ENCODE measurements around the gene CBX8.

The CBX8 gene

DNA sequence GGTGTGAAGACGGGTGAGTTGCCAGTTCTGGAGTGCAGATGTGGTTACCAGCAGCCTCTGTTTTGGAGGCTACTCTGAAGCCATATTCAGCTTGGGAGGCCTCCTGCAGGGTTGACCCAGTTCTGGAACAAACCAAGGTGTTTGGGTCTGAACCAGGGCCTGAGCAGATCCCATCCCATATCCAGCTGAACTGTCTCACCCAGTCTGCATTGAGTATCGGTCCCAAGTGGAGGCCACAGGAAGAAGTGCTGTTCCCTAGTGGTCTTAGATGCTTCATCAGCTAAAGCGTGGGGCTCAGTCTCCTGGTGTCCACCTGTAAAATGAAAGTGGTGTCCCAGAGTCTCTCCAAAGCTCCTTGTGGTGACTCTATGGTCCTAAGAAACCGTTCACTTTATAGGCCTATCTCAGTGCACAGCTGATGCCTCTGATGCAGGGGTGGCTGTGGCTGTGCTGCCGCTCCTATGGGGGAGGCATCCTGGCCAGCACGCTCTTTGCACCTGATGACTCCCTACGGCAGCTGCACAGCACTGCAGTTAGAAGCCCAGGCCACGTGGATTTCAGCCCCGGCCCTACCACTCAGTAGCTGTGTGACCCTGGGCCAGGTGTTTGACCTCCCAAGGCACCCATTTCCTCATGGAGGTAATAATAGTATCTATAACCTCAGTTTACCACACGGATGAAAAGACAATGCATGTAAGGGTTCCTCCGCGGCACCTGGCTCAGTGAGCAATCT lies 21.3 kb upstream of the CBX8 start:
- Mint-ChIP-seq H3K4me1 (ENCODE audit: low read depth) (peaks cover 8% of the 10 kb centered on the region), H3K4me3 (no peak overlapping the region), H3K36me3 (ENCODE audit: low read depth) (no peaks in the 10 kb centered on the region), H3K27me3 (peaks cover 35% of the 10 kb centered on the region), H3K9me3 (no peaks in the 10 kb centered on the region), H3K27ac (no peak overlapping the region)
- DNase-seq, result no peak

DNA sequence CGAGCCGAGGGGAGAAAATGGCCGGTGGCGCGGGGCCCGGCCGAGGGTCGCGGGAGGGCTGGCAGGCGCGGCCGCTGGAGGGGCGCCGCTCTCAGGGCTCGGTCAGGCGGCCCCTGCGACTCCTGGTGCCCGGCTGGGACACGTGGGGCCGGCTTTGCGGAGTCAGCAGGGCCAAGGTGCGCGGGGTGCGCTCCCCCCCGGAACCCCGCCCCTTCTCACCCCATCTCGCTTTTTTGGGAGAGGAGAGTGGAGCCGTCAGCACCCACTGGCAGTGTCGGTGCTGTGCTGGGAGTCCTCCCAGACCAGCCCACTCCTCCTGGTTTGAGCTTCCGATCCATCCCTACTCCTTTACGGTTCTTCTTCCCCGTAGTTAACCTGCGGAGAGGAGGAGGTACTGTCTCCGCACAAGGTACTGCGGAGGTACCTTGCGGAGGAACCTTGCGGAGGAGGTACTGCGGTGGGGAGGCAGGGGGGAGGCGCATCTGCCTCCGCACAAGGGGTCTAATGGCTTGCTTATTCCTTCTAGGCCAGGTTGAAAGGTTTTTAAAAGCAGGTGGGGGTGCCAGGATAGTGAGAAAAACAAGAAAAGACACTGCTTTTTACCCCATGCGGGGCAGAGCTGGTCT lies 19.1 kb upstream of the CBX8 start:
- H3K27ac Mint-ChIP-seq, result peak overlapping the region; percentile 57
- no peaks in the 10 kb centered on the region for H3K36me3 Mint-ChIP-seq (ENCODE audit: low read depth)
- H3K4me1 Mint-ChIP-seq (ENCODE audit: low read depth), result peaks cover 20% of the 10 kb centered on the region
- DNase-seq, result no peak
- H3K9me3 Mint-ChIP-seq, result no peaks in the 10 kb centered on the region
- H3K4me3 Mint-ChIP-seq, result no peak overlapping the region
- H3K27me3 Mint-ChIP-seq, result peaks cover 50% of the 10 kb centered on the region

- H3K4me3 Mint-ChIP-seq, result no peak overlapping the region
- no peaks in the 10 kb centered on the region for H3K36me3 Mint-ChIP-seq (ENCODE audit: low read depth)
- H3K27ac Mint-ChIP-seq, result no peak overlapping the region
- no peaks in the 10 kb centered on the region for H3K9me3 Mint-ChIP-seq
- DNase-seq, result no peak
- H3K4me1 Mint-ChIP-seq (ENCODE audit: low read depth), result peaks cover 25% of the 10 kb centered on the region
- peaks cover 53% of the 10 kb centered on the region for H3K27me3 Mint-ChIP-seq
These were observed 18.3 kb upstream of the CBX8 start for GRCh38 chr17:79814974-79815835.

DNA sequence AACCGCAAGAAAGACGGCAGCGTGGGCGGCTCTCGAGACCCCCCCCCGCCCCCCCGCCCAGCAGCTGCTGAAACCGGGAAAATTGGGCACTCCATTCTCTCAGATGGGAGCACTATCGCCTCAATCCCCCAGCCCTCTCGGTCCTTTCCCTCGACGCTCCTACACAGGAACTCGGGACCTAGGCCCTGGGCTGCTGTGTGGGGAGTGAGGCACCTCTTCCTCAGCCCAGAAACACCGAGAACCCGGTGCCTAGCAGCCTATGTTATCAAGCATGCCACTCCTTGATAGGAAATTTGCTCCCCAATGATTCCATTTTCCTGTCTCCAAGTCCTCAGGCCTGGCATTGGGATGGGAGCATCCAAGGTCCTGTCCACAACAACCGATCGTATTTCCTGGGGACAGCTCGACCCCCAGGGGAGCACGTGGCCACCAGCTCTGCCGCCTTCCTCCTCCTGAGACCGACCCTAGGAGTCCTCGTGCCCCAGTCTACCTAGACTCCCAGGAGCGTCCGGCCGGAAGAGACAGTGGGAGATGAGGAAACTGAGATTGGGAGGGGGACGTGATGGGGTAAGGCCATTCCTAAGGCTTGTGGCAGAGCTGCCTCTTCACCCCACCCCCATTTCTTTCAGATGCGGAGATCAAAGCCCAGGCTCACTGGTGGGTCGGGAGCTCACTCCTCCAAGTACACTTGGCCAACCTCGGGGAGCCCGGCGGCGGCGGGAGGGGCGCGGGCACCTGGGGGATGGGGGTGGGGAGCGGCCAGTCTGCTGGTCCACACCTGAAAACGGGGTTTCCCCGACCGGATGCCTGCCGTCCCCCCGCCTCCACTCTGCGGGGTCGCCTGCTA lies 17.5 kb upstream of the CBX8 start:
- H3K27me3 Mint-ChIP-seq, result peaks cover 53% of the 10 kb centered on the region
- H3K9me3 Mint-ChIP-seq, result no peaks in the 10 kb centered on the region
- peak overlapping the region; percentile 27 for H3K4me3 Mint-ChIP-seq
- no peak for DNase-seq
- peak overlapping the region; percentile 73 for H3K27ac Mint-ChIP-seq
- peaks cover 28% of the 10 kb centered on the region for H3K4me1 Mint-ChIP-seq (ENCODE audit: low read depth)
- no peaks in the 10 kb centered on the region for H3K36me3 Mint-ChIP-seq (ENCODE audit: low read depth)

DNA sequence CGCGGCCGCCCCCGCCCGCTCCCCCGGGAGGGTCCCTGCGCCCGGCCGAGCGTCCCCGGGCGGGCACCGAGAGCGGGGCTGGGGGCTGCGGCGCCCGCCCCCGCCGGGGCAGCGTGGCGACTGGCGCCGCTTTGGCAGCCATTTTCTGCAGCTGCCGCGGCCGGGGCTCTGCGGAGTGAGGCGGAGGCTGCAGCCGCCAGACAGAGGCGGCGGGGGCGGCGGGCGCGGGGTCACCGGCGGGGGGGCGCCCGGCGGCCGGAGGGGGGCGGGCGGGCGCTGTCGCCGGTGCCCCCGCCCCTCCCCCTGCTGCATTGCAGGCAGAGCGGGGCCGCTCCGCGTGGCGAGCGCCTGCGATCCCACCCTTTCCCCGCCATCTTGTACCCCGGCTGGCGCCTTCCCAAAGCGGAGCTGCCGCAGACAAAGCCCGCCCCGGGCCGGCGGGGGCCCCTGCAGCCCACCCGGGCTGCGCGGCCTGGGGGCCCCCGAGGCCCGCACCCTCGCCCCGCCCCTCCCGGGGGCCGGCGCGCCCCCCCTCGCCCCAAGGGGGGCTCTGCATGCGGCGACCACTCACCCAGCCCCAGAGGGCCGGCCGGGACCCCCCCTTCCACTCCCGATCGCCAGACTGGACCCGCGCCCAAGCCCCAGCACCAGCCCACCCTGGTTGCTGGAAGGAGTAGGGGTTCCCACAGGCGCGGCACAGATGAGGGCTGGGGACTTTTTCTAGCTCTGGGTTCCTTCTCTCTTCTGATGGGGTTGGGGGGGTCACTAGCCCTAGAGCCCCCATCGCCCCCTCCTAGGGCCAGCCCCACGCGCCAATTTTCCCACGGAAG lies 16.6 kb upstream of the CBX8 start:
- Mint-ChIP-seq H3K27me3 (peaks cover 56% of the 10 kb centered on the region), H3K4me3 (no peak overlapping the region)

DNA sequence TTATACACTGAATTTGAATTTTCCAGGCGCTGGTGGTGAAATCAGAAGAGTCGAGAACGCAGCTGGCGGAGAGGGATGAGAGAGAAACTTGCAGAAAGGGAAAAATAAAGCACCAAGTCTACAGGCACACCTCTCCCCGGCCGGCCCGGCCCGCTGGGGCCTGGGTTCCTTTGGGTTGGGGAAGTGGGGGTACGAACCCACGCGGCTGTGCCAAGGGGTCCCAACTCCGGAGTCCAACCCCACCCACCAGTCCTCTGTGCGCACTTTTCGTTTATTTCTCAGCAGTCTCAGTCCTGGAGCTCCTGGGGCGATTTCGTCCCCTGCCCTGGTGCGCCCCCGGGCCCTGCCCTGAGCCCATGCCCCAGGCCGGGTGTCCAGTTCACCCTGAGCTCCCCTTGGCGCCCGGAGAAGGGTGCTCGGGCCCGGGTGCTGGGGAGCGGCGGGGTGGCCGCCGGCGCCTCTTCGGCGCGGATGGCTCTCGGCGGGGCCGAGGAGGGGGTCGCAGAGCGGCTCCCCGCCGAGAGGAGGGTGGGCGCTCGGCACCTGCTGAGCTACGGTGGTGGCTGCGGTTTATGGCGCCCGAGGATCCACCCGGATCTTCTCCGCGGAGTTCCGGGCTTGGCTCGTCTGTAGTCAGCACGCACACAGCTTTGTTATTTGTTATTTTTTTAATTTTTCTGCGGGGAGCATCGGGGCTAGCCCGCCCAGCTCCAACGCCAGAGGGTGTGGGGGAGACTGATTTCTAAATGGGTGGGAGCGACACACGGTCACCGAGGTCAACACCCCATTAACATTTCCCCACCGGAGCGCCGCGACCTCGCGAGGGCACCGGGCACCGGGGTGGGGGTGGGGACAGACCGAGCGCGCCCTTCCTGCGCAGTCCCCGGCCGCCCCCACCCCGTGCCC lies 15.7 kb upstream of the CBX8 start:
- no peak for DNase-seq
- Mint-ChIP-seq H3K27ac (peak overlapping the region; percentile 32), H3K27me3 (peaks cover 63% of the 10 kb centered on the region), H3K9me3 (no peaks in the 10 kb centered on the region), H3K36me3 (ENCODE audit: low read depth) (no peaks in the 10 kb centered on the region), H3K4me3 (peak overlapping the region; percentile 44), H3K4me1 (ENCODE audit: low read depth) (peaks cover 31% of the 10 kb centered on the region)

More for the DNA sequence above, 16.6 kb upstream of the CBX8 start:
- no peak for DNase-seq
- Mint-ChIP-seq H3K4me1 (ENCODE audit: low read depth) (peaks cover 31% of the 10 kb centered on the region), H3K9me3 (no peaks in the 10 kb centered on the region), H3K27ac (no peak overlapping the region), H3K36me3 (ENCODE audit: low read depth) (no peaks in the 10 kb centered on the region)

DNA sequence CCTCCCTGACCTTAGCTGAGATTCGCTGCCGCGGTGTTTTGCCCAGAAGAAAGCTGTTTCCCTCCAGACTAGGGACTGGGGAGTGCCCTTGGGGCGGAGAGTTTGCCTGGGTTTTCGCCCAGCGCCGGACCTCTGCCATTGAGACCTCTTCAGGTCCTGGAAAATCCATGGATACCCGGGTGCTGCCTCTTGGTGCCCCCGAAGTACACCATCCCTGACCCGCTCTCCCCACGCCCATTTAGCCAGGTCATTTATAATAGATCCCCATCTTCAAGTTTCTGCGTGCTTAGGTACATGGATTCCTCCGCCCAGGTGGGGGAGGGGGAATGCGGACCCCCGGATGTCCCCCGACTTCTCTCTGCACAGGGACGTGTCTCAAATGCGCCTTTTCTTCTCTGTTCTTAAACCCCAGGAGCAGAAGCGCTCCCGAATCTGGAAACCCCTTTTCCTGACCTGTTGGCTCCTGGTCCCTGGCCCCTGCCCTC lies 15.0 kb upstream of the CBX8 start:
- Mint-ChIP-seq H3K27me3 (peaks cover 64% of the 10 kb centered on the region), H3K9me3 (no peaks in the 10 kb centered on the region), H3K27ac (peak overlapping the region; percentile 32), H3K36me3 (ENCODE audit: low read depth) (no peaks in the 10 kb centered on the region), H3K4me3 (peak overlapping the region; percentile 44), H3K4me1 (ENCODE audit: low read depth) (peaks cover 31% of the 10 kb centered on the region)
- no peak for DNase-seq

- H3K9me3 Mint-ChIP-seq, result no peaks in the 10 kb centered on the region
- H3K4me1 Mint-ChIP-seq (ENCODE audit: low read depth), result peaks cover 31% of the 10 kb centered on the region
- H3K27ac Mint-ChIP-seq, result no peak overlapping the region
These were observed 14.4 kb upstream of the CBX8 start for GRCh38 chr17:79811011-79811867.

DNA sequence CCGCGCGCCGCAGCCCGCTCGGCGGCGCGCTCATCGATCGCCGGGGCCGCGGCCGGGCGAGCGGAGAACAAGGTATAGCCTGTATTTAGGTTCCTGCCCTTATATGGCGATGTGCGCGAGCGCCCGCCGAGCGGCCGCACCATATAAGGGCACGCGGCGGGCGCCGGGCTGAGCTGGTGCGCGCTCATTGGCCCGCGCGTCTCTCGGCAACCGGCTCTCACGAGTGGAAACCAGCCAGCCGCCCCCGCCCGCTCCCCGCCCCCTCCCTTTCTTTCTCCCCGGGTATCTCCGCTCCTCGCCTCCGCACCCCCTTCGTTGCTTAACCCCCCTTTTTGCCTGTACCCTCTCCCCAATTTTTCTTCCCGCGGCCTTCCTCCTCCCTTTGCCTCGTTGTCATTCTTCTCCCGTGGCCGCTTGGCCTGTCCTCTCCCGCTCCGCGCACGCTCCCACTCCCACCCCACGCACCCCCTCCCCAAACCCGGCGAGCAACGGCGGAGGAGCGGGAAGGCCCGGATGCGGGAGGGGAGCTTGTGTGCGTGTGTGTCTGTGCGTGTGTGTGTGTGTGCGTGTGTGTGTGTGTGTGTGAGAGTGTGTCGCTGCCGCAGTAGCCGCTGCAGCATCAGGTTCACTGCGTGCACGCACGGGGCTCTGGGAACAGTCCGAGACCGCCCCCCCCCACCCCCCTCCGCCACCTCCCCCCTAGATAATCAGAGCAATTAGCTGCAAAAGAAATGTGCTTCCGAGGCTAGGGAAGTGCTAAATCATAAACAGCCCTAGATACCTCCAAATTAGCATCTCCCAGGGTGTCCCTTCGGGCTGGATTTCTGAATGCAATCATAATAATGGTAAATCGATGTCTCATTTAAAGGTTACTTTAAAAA lies 13.5 kb upstream of the CBX8 start:
- H3K27ac Mint-ChIP-seq, result no peak overlapping the region
- no peaks in the 10 kb centered on the region for H3K9me3 Mint-ChIP-seq
- H3K4me1 Mint-ChIP-seq (ENCODE audit: low read depth), result peaks cover 34% of the 10 kb centered on the region
- H3K4me3 Mint-ChIP-seq, result no peak overlapping the region
- peak; percentile 80 for DNase-seq
- peaks cover 69% of the 10 kb centered on the region for H3K27me3 Mint-ChIP-seq
- no peaks in the 10 kb centered on the region for H3K36me3 Mint-ChIP-seq (ENCODE audit: low read depth)

More at GRCh38 chr17:79811011-79811867, 14.4 kb upstream of the CBX8 start:
- Mint-ChIP-seq H3K36me3 (ENCODE audit: low read depth) (no peaks in the 10 kb centered on the region), H3K4me3 (peak overlapping the region; percentile 44), H3K27me3 (peaks cover 64% of the 10 kb centered on the region)
- no peak for DNase-seq

DNA sequence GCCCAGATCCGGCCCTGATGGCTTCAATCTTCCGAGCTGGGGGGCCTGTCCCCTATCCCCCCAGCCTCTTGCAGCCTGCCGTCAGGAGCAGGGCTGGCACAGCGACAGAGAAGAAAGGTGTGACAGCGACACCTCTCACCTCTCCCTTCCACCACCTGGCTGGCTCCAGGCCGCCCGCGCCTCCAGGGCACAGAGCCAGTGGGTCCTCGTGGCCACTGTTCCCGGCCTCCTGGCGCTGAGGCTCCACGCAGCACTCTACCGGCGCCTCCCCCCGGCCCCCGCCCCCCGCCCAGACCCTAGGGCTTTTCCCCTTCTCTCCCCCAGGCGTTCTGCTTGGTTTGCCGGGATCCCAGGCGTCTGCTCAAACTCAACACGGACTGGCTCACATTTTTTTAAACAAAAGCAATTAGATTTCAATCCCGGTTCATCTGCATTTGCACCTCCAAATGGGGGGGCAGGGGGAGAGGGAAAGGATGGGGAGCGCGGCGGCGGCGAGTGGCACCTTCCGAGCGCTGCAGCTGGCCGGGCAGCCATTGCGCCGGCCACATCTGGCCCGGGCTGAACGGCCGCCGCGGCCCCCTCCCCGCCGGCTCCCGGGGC lies 12.8 kb upstream of the CBX8 start:
- H3K27ac Mint-ChIP-seq, result no peak overlapping the region
- H3K36me3 Mint-ChIP-seq (ENCODE audit: low read depth), result no peaks in the 10 kb centered on the region
- H3K9me3 Mint-ChIP-seq, result no peaks in the 10 kb centered on the region
- no peak for DNase-seq
- peaks cover 42% of the 10 kb centered on the region for H3K4me1 Mint-ChIP-seq (ENCODE audit: low read depth)
- peaks cover 76% of the 10 kb centered on the region for H3K27me3 Mint-ChIP-seq
- H3K4me3 Mint-ChIP-seq, result no peak overlapping the region

Data from activated T-cell treated with anti-CD3 and anti-CD28 coated beads, Interleukin-2, amount 50 U/mL, for 24 hours (primary cell).